ENCODE measurements around the gene ZDHHC11.
"Not testable (repeated sequence)": the region's sequence is repeated elsewhere in the genome, so short reads cannot be mapped to it uniquely, and the experiment has no call there.

Gene ZDHHC11

DNA sequence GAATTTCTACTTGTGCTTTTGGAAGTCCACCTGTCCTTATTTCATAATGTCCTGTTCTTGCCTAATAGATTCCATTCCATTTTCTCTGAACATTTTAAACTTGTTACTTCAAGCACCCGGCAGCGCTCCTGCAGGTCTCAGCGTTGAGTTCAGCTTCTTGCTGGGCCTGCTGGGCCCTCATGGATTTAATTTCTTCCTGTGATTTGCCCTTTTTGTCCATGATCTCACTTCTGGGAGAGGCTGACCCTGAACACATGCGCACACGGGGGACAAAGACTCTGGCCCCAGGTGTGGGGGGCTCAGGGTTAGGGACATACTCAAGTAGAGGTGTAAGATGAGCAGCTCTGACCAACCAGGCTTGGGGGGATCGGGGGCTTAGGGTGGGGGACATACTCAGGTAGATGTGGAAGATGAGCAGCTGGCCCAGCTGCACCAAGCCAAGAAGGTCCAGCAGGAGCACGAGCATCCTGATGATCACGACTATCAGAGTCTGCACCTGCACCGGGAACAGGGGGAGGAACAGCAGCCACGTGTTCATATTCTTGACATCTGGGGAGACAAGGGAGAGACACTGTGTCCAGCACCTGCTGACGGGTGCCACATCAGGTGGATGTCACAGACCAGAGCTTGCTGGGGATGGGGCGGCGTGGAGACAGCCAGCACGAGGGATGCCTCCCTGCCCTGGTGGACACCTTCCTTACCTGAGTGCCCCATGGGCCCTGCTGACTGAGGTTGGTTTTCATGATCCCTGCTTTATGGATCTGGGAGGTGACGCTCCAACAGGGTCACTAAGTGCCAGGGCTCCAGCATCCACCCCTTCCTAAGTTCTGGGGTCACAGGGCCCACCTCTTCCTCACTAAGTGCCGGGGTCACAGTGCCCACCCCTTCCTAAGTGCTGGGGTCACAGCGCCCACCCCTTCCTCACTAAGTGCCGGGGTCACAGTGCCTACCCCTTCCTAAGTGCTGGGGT, 102.5 kb downstream of the ZDHHC11 start:
- not testable (repeated sequence) for H3K9me3 ChIP-seq (ENCODE audit: control insufficient read depth, low read length)

DNA sequence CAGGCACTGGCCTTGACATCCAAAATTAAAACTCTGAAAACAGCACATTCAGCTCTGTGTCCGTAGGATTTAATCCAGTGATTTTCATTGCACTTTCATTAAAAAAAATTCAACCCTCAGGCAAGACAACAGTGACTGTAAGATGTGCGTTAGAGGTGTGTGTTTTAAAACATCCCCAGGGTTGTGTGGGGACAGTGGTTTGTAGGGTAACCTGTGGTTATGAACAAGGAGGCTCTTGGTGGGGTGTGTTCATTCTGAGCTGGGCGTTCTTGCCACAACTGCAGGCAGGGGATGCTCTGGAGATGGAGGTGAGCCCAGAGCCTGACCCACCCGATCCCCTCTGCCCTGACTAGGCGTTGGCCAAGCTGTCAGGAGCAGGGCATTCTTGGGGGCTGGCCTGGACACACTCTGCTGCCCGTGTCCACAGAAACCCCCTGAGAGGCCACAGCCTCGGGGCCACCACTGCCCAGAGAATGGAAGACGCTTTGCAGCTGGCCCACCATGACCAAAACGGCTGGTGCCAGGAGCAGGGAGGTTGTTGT, 103.4 kb downstream of the ZDHHC11 start:
- not testable (repeated sequence) for H2AK5ac ChIP-seq (ENCODE audit: low read length, severe bottlenecking); H3K27ac ChIP-seq (ENCODE audit: low read length, poor library complexity, severe bottlenecking); H3K27me3 ChIP-seq (ENCODE audit: control insufficient read depth in 1 of 2, insufficient read depth in 1 of 2, low read length in 2 of 2); H2BK5ac ChIP-seq (ENCODE audit: low read depth, low read length, poor library complexity, severe bottlenecking); H3K36me3 ChIP-seq (ENCODE audit: control insufficient read depth in 1 of 2, insufficient read depth in 2 of 2, low read depth in 1 of 2, low read length in 2 of 2); H3K4ac ChIP-seq (ENCODE audit: low read depth in 1 of 2, low read length in 2 of 2); H2BK120ac ChIP-seq (ENCODE audit: low read depth, low read length); H3K9ac ChIP-seq (ENCODE audit: low read length); H3K23ac ChIP-seq (ENCODE audit: low read length in 2 of 2); H2BK15ac ChIP-seq (ENCODE audit: low read depth, poor library complexity, severe bottlenecking); DNase-seq; H3K4me3 ChIP-seq (ENCODE audit: insufficient read depth in 1 of 2, low read depth in 1 of 2, low read length in 2 of 2); H2BK12ac ChIP-seq (ENCODE audit: low read length in 2 of 2); H3K4me2 ChIP-seq (ENCODE audit: low read length, poor library complexity, severe bottlenecking); H3K9me3 ChIP-seq (ENCODE audit: control insufficient read depth, low read length); H3K18ac ChIP-seq (ENCODE audit: low read depth in 1 of 2, low read length in 2 of 2); H4K8ac ChIP-seq (ENCODE audit: low read length); H3K14ac ChIP-seq (ENCODE audit: low read length in 2 of 2); H4K91ac ChIP-seq (ENCODE audit: low read length); H3K4me1 ChIP-seq (ENCODE audit: control insufficient read depth, insufficient read depth, low read depth, low read length); H2AFZ ChIP-seq (ENCODE audit: low read depth, low read length); H3K79me1 ChIP-seq (replicated peaks; ENCODE audit: low read length, poor library complexity, severe bottlenecking)
- no CpG with 5 or more reads among the region's 9 CpGs for WGBS

More for the DNA sequence above, 102.5 kb downstream of the ZDHHC11 start:
- not testable (repeated sequence) for H2BK5ac ChIP-seq (ENCODE audit: low read depth, low read length, poor library complexity, severe bottlenecking); H3K4me1 ChIP-seq (ENCODE audit: control insufficient read depth, insufficient read depth, low read depth, low read length); H3K14ac ChIP-seq (ENCODE audit: low read length in 2 of 2); H3K4me3 ChIP-seq (ENCODE audit: insufficient read depth in 1 of 2, low read depth in 1 of 2, low read length in 2 of 2); H3K18ac ChIP-seq (ENCODE audit: low read depth in 1 of 2, low read length in 2 of 2); H4K8ac ChIP-seq (ENCODE audit: low read length); H3K9ac ChIP-seq (ENCODE audit: low read length); H2AFZ ChIP-seq (ENCODE audit: low read depth, low read length); H3K27me3 ChIP-seq (ENCODE audit: control insufficient read depth in 1 of 2, insufficient read depth in 1 of 2, low read length in 2 of 2); H2BK15ac ChIP-seq (ENCODE audit: low read depth, poor library complexity, severe bottlenecking); H3K4ac ChIP-seq (ENCODE audit: low read depth in 1 of 2, low read length in 2 of 2); H2BK12ac ChIP-seq (ENCODE audit: low read length in 2 of 2); H3K27ac ChIP-seq (ENCODE audit: low read length, poor library complexity, severe bottlenecking); H3K4me2 ChIP-seq (ENCODE audit: low read length, poor library complexity, severe bottlenecking); H4K91ac ChIP-seq (ENCODE audit: low read length); H2BK120ac ChIP-seq (ENCODE audit: low read depth, low read length); DNase-seq; H3K79me1 ChIP-seq (replicated peaks; ENCODE audit: low read length, poor library complexity, severe bottlenecking); H3K23ac ChIP-seq (ENCODE audit: low read length in 2 of 2); H3K36me3 ChIP-seq (ENCODE audit: control insufficient read depth in 1 of 2, insufficient read depth in 2 of 2, low read depth in 1 of 2, low read length in 2 of 2); H2AK5ac ChIP-seq (ENCODE audit: low read length, severe bottlenecking)
- 68% methylated on average over 16 of the region's 18 CpGs for WGBS

DNA sequence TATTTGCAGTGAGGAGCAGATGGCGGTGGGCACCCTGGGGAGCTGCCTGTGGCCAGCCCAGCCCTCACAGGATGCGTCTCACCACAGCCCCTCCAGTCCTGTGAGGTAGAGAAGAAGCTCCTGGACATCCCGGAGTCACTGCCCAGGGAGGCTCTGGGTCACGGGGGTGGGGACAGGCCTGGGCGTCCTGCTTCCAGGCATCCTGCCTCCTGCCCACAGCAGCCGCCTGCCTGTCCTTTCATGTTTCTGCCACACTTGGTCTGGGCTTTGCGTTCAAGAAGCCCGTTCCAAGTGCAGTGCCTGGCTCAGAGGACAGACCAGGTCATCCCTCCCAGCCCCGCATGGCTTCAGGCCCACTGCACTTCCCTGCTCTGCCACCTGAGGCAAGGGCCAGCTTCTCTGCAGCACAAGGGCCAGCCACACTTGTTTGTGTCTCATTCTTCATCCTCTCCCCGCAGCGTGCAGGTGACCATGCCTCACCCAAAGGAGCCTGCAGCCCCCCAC, 104.5 kb downstream of the ZDHHC11 start:
- DNase-seq: no peak
- Histone ChIP-seq H4K8ac (ENCODE audit: low read length) (no peak overlapping the region), H3K23ac (ENCODE audit: low read length in 2 of 2) (no peak overlapping the region), H3K4me1 (ENCODE audit: control insufficient read depth, insufficient read depth, low read depth, low read length) (no peaks in the 10 kb centered on the region), H3K27me3 (ENCODE audit: control insufficient read depth in 1 of 2, insufficient read depth in 1 of 2, low read length in 2 of 2) (no peaks in the 10 kb centered on the region), H3K4me2 (ENCODE audit: low read length, poor library complexity, severe bottlenecking) (no peak overlapping the region), H4K91ac (ENCODE audit: low read length) (no peak overlapping the region), H2AFZ (ENCODE audit: low read depth, low read length) (no peak overlapping the region), H3K14ac (ENCODE audit: low read length in 2 of 2) (no peak overlapping the region), H3K18ac (ENCODE audit: low read depth in 1 of 2, low read length in 2 of 2) (no peak overlapping the region), H3K36me3 (ENCODE audit: control insufficient read depth in 1 of 2, insufficient read depth in 2 of 2, low read depth in 1 of 2, low read length in 2 of 2) (no peaks in the 10 kb centered on the region), H2BK15ac (ENCODE audit: low read depth, poor library complexity, severe bottlenecking) (no peak overlapping the region), H3K79me1 (replicated peaks; ENCODE audit: low read length, poor library complexity, severe bottlenecking) (no peaks in the 10 kb centered on the region), H2BK12ac (ENCODE audit: low read length in 2 of 2) (no peak overlapping the region), H2BK5ac (ENCODE audit: low read depth, low read length, poor library complexity, severe bottlenecking) (no peak overlapping the region), H3K9ac (ENCODE audit: low read length) (no peak overlapping the region), H3K9me3 (ENCODE audit: control insufficient read depth, low read length) (no peaks in the 10 kb centered on the region), H3K4me3 (ENCODE audit: insufficient read depth in 1 of 2, low read depth in 1 of 2, low read length in 2 of 2) (no peak overlapping the region), H3K4ac (ENCODE audit: low read depth in 1 of 2, low read length in 2 of 2) (no peak overlapping the region), H2AK5ac (ENCODE audit: low read length, severe bottlenecking) (no peak overlapping the region), H3K27ac (ENCODE audit: low read length, poor library complexity, severe bottlenecking) (no peak overlapping the region), H2BK120ac (ENCODE audit: low read depth, low read length) (no peak overlapping the region)
- WGBS: 80% methylated on average over 11 of the region's 11 CpGs

Measured in mesenchymal stem cell (in vitro differentiated cells and primary cell).